HL-60 (cell line): ENCODE results near the gene CAMK1D.

ENCODE experiments used
- DNase-seq, 2 experiments: peaks; one replicate each; pipeline ENCODE4 v3.0.0-alpha.2; 2010 to 2020; ENCODE audit warnings: low read depth in 1 of 2, low spot score in 1 of 2
- H3K27ac ChIP-seq: fragments of 250-450 bp; sonication (Bioruptor Pico); replicated peaks from 2 replicates; pipeline ENCODE4 v1.5.1; 2020; ENCODE audit warnings: mild to moderate bottlenecking, moderate library complexity
- H3K27me3 ChIP-seq: fragments of 250-450 bp; sonication (Bioruptor Pico); 2 replicates; pipeline ENCODE4 v1.5.1; 2021; ENCODE audit warnings: mild to moderate bottlenecking, moderate library complexity; ENCODE audit not compliant: insufficient read depth, poor library complexity, severe bottlenecking
- H3K4me3 ChIP-seq: replicated peaks from 2 replicates; pipeline ENCODE4 v1.5.1; 2011; ENCODE audit warnings: mild to moderate bottlenecking, control low read depth, low read length; ENCODE audit not compliant: insufficient read depth
- CTCF ChIP-seq: IDR thresholded peaks from one replicate; pipeline ENCODE4 v1.5.1; 2011; ENCODE audit warnings: low read length, control low read depth, inconsistent platforms; ENCODE audit not compliant: insufficient read depth
- GABPA ChIP-seq: IDR thresholded peaks from 2 replicates; pipeline ENCODE4 v1.6.1; 2012; ENCODE audit warnings: low read depth
- POLR2AphosphoS5 ChIP-seq: IDR thresholded peaks from 2 replicates; pipeline ENCODE4 v1.6.1; 2012; ENCODE audit warnings: low read depth
- SPI1 ChIP-seq: IDR thresholded peaks from 2 replicates; pipeline ENCODE4 v1.6.1; 2012; ENCODE audit warnings: low read depth, mild to moderate bottlenecking, borderline replicate concordance
- TF ChIP-seq, protein P1 (sequence below): IDR thresholded peaks from 2 replicates; pipeline ENCODE4 v1.6.1; 2012; ENCODE audit warnings: low read depth; ENCODE audit not compliant: insufficient replicate concordance

CAMK1D gene

DNA sequence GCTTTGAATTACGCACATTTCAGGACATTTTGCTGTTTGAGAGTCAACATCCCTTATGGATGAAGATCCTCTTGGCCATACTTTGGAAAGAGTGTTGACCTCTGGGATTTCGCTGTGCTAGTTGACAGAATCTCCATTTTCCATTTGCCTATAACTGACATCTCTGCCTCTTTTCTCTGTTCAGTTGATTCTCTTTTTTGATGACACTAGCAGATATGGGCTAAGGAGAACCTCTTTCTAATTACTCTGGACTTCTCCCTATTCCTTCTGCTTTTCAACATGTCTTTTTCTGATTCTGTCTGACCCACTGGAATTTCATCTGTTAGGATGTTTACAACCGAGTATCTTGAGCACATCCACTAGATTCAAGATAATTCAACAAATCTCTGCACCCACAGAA lies 311.5 kb downstream of the CAMK1D start:
- Histone ChIP-seq H3K27ac (no peak overlapping the region), H3K4me3 (no peak overlapping the region), H3K27me3 (no peaks in the 10 kb centered on the region)
- no peak for DNase-seq
- TF ChIP-seq CTCF (no peak), POLR2AphosphoS5 (no peak), GABPA (no peak), SPI1 (no peak)
- TF ChIP-seq, protein P1, sequence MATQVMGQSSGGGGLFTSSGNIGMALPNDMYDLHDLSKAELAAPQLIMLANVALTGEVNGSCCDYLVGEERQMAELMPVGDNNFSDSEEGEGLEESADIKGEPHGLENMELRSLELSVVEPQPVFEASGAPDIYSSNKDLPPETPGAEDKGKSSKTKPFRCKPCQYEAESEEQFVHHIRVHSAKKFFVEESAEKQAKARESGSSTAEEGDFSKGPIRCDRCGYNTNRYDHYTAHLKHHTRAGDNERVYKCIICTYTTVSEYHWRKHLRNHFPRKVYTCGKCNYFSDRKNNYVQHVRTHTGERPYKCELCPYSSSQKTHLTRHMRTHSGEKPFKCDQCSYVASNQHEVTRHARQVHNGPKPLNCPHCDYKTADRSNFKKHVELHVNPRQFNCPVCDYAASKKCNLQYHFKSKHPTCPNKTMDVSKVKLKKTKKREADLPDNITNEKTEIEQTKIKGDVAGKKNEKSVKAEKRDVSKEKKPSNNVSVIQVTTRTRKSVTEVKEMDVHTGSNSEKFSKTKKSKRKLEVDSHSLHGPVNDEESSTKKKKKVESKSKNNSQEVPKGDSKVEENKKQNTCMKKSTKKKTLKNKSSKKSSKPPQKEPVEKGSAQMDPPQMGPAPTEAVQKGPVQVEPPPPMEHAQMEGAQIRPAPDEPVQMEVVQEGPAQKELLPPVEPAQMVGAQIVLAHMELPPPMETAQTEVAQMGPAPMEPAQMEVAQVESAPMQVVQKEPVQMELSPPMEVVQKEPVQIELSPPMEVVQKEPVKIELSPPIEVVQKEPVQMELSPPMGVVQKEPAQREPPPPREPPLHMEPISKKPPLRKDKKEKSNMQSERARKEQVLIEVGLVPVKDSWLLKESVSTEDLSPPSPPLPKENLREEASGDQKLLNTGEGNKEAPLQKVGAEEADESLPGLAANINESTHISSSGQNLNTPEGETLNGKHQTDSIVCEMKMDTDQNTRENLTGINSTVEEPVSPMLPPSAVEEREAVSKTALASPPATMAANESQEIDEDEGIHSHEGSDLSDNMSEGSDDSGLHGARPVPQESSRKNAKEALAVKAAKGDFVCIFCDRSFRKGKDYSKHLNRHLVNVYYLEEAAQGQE: no peak

GRCh38 chr10:12661671-12662070 lies 312.3 kb downstream of the CAMK1D start:
- no peak for DNase-seq
- TF ChIP-seq, protein P1: no peak
- TF ChIP-seq GABPA: no peak
- no peak for TF ChIP-seq CTCF
- no peak for TF ChIP-seq POLR2AphosphoS5
- TF ChIP-seq SPI1: no peak
- no peaks in the 10 kb centered on the region for H3K27me3 ChIP-seq
- H3K27ac ChIP-seq: no peak overlapping the region
- no peak overlapping the region for H3K4me3 ChIP-seq

- Histone ChIP-seq H3K27ac (no peak overlapping the region), H3K4me3 (no peak overlapping the region), H3K27me3 (no peaks in the 10 kb centered on the region)
- TF ChIP-seq POLR2AphosphoS5: no peak
- TF ChIP-seq GABPA: no peak
- no peak for TF ChIP-seq SPI1
- no peak for TF ChIP-seq CTCF
- TF ChIP-seq, protein P1: no peak
- DNase-seq: no peak
Measured at GRCh38 chr10:12663863-12664262, 314.5 kb downstream of the CAMK1D start.
